Measurements from ENCODE around the gene BABAM2. TPM values are rescaled to one million over a fixed set of nuclear protein-coding genes. Genes with fewer than 3 reads are reported as not detected.

The BABAM2 gene
- total and polyA plus RNA-seq, 9 of the 15 experiments (the other 6 are each of a cell fraction or from before 2014, with no cell fraction given) = 10.9 to 37.4 (median 25.6) TPM

DNA sequence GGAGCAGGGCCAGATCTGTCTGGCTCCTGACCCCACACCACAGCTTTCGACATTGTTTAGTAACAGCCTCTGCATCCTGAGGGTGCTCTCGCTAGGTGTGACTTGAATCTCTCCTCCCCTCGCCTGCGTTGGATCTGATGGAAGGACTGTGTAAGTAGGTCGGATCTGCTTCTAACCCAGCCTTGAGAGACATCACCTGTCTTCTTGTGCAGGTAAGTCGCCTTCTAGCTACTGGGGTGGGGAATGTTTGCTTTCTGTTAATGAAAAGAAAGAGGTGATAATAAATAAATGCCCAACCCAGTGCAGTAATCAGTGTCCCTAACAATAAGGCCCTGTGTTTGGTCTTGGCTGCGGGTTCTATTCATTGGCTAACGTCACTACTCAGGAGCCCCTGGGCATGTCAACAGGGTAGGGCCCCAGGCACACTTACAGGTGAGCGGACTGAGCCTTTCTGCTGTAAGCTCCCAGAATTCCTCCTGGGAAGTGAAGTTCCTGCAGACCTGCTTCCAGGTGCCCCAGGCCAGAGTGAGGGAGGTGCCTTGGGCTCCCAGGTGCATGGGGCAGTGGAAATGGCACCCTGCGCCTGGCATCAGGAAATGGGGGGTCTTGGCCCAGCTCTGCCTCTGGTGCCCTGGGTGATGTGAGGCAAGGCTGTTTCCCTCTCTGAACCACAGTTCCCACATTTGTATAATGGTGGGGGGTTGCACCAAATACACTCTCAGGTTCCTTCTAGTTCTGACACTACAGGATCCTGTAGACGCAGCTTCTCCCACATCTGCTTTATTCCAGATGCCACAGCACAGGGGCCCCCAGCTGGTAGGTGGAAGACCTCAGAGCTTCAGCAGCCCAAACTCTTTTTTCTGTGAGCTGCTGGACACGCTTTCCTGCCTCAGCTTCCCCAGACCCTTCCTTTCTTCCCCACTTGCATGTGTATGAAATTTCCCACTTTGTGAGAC lies 491.0 kb downstream of the BABAM2 start (continued):
- TF ChIP-seq, protein P1, sequence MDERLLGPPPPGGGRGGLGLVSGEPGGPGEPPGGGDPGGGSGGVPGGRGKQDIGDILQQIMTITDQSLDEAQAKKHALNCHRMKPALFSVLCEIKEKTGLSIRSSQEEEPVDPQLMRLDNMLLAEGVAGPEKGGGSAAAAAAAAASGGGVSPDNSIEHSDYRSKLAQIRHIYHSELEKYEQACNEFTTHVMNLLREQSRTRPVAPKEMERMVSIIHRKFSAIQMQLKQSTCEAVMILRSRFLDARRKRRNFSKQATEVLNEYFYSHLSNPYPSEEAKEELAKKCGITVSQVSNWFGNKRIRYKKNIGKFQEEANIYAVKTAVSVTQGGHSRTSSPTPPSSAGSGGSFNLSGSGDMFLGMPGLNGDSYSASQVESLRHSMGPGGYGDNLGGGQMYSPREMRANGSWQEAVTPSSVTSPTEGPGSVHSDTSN (CRISPR knock-in tag; IDR thresholded peaks at IDR 0.05; ENCODE audit: low read depth) = no peak
- TF ChIP-seq, protein P1 (tag; conservative IDR thresholded peaks at IDR 0.05; ENCODE audit: low read depth) = no peak
- TF ChIP-seq, protein P2, sequence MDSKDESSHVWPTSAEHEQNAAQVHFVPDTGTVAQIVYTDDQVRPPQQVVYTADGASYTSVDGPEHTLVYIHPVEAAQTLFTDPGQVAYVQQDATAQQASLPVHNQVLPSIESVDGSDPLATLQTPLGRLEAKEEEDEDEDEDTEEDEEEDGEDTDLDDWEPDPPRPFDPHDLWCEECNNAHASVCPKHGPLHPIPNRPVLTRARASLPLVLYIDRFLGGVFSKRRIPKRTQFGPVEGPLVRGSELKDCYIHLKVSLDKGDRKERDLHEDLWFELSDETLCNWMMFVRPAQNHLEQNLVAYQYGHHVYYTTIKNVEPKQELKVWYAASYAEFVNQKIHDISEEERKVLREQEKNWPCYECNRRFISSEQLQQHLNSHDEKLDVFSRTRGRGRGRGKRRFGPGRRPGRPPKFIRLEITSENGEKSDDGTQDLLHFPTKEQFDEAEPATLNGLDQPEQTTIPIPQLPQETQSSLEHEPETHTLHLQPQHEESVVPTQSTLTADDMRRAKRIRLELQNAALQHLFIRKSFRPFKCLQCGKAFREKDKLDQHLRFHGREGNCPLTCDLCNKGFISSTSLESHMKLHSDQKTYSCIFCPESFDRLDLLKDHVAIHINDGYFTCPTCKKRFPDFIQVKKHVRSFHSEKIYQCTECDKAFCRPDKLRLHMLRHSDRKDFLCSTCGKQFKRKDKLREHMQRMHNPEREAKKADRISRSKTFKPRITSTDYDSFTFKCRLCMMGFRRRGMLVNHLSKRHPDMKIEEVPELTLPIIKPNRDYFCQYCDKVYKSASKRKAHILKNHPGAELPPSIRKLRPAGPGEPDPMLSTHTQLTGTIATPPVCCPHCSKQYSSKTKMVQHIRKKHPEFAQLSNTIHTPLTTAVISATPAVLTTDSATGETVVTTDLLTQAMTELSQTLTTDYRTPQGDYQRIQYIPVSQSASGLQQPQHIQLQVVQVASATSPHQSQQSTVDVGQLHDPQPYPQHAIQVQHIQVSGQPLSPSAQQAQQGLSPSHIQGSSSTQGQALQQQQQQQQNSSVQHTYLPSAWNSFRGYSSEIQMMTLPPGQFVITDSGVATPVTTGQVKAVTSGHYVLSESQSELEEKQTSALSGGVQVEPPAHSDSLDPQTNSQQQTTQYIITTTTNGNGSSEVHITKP (IDR thresholded peaks at IDR 0.05; ENCODE audit: partially characterized antibody) = no peak
- TF ChIP-seq, protein P3, sequence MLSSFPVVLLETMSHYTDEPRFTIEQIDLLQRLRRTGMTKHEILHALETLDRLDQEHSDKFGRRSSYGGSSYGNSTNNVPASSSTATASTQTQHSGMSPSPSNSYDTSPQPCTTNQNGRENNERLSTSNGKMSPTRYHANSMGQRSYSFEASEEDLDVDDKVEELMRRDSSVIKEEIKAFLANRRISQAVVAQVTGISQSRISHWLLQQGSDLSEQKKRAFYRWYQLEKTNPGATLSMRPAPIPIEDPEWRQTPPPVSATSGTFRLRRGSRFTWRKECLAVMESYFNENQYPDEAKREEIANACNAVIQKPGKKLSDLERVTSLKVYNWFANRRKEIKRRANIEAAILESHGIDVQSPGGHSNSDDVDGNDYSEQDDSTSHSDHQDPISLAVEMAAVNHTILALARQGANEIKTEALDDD (IDR thresholded peaks at IDR 0.05) = no peak
- TF ChIP-seq LCOR (CRISPR knock-in tag; IDR thresholded peaks at IDR 0.05) = no peak
